ENCODE data around the gene BBC3.

Gene BBC3

GRCh38 chr19:47230054-47230920 lies 712 bp downstream of the BBC3 start:
- DNase-seq = peak; percentile 81

- no peak for DNase-seq
These were observed 1.3 kb downstream of the BBC3 start for GRCh38 chr19:47229676-47230053.

GRCh38 chr19:47228937-47229675 lies 1.9 kb downstream of the BBC3 start:
- DNase-seq = peak in 1 of 2 donors; percentile 38

- peak; percentile 44 to 49 for DNase-seq
These were observed 2.6 kb downstream of the BBC3 start for GRCh38 chr19:47228168-47228936.

GRCh38 chr19:47227352-47228167 lies 3.4 kb downstream of the BBC3 start:
- peak; percentile 47 to 50 for DNase-seq

GRCh38 chr19:47226426-47227351 lies 4.3 kb downstream of the BBC3 start:
- peak; percentile 45 to 59 for DNase-seq

- DNase-seq = peak; percentile 83 to 85
These were observed 5.1 kb downstream of the BBC3 start for GRCh38 chr19:47225746-47226425.

GRCh38 chr19:47221890-47222289 lies 9.1 kb downstream of the BBC3 start:
- no peak for DNase-seq

- DNase-seq = no peak
These were observed 9.7 kb downstream of the BBC3 start for GRCh38 chr19:47221080-47221841.

GRCh38 chr19:47215581-47215980 lies 15.4 kb downstream of the BBC3 start:
- DNase-seq = no peak

- DNase-seq = peak; percentile 81 to 88
These were observed 20.2 kb downstream of the BBC3 start for GRCh38 chr19:47210689-47211316.

- no peak for DNase-seq
These were observed 20.9 kb downstream of the BBC3 start for GRCh38 chr19:47210180-47210490.

GRCh38 chr19:47209319-47210179 lies 21.4 kb downstream of the BBC3 start:
- no peak for DNase-seq

- DNase-seq = no peak
These were observed 27.7 kb downstream of the BBC3 start for GRCh38 chr19:47203254-47203653.

GRCh38 chr19:47200530-47200929 lies 30.5 kb downstream of the BBC3 start:
- DNase-seq = no peak

- DNase-seq = no peak
These were observed 33.9 kb downstream of the BBC3 start for GRCh38 chr19:47197141-47197540.

- DNase-seq = no peak
These were observed 35.6 kb downstream of the BBC3 start for GRCh38 chr19:47195434-47195833.

GRCh38 chr19:47190167-47190727 lies 40.8 kb downstream of the BBC3 start:
- DNase-seq = peak; percentile 63 to 76

Measured in stimulated activated CD4-positive, alpha-beta T cell treated with anti-CD3 and anti-CD28 coated beads, Interleukin-2, amount 100 ng/mL, for 24 hours (primary cell).